ENCODE results near the gene TRIM24.

TRIM24 gene

DNA sequence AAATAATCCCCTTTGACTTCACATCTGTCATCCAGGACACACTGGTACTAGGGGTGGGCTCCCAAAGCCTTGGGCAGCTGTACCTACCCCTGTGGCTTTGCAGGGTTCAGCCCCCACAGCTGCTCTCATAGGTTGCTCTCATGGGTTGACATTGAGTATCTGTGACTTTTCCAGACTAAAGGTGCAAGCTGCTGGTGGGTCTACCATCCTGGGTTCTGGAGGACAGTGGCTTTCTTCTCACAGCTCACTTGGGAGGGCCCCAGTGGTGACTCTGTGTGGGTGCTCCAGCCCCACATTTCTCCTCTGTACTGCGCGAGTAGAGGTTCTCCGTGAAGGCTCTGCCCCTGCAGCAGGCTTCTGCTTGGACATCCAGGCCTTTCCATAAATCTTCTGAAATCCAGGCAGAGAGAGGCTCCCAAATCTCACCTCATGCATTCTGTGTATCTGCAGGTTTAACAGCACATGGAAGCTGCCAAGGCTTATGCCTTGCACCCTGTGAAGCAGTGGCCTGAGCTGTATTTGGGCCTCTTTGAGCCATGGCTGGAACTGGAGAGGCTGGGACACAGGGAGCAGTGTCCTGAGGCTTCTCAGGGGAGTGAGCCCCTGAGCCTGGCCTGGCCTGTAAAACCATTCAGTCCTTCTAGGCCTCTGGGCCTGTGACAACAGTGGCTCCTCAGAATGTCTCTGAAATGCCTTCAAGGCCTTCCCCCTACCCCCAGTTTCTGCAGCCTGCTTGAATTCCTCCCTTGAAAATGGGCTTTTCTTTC is 52.2 kb downstream of the TRIM24 start:
- Mint-ChIP-seq H3K4me1 (no peaks in the 10 kb centered on the region), H3K9me3 (peaks cover 16% of the 10 kb centered on the region), H3K36me3 (ENCODE audit: low read depth) (peaks cover 90% of the 10 kb centered on the region), H3K27ac (no peak overlapping the region), H3K27me3 (ENCODE audit: low read depth) (no peaks in the 10 kb centered on the region), H3K4me3 (no peak overlapping the region)
- TF ChIP-seq, protein P1, sequence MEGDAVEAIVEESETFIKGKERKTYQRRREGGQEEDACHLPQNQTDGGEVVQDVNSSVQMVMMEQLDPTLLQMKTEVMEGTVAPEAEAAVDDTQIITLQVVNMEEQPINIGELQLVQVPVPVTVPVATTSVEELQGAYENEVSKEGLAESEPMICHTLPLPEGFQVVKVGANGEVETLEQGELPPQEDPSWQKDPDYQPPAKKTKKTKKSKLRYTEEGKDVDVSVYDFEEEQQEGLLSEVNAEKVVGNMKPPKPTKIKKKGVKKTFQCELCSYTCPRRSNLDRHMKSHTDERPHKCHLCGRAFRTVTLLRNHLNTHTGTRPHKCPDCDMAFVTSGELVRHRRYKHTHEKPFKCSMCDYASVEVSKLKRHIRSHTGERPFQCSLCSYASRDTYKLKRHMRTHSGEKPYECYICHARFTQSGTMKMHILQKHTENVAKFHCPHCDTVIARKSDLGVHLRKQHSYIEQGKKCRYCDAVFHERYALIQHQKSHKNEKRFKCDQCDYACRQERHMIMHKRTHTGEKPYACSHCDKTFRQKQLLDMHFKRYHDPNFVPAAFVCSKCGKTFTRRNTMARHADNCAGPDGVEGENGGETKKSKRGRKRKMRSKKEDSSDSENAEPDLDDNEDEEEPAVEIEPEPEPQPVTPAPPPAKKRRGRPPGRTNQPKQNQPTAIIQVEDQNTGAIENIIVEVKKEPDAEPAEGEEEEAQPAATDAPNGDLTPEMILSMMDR (IDR thresholded peaks at IDR 0.05; ENCODE audit: unreplicated experiment in 3 of 3), result no peak

DNA sequence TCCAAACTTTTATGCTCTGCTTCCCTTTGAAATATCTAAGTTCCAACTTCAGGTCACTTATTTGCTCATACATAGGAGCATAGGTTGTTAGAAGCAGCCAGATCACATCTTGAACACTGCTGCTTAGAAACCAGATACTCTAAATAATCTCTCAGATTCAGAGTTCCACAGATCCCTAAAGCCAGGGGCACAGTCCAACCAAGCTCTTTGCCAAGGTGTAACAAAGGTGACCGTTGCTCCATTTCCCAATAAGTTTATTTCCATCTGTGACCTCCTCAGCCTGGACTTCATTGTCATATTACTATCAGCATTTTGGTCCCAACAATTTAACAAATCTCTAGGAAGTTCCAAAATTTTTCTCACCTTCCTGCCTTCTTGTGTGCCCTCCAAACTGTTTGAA is 52.8 kb downstream of the TRIM24 start:
- Mint-ChIP-seq H3K27me3 (ENCODE audit: low read depth) (no peaks in the 10 kb centered on the region), H3K4me3 (no peak overlapping the region), H3K9me3 (peaks cover 16% of the 10 kb centered on the region), H3K27ac (no peak overlapping the region), H3K36me3 (ENCODE audit: low read depth) (peaks cover 95% of the 10 kb centered on the region), H3K4me1 (no peaks in the 10 kb centered on the region)
- TF ChIP-seq, protein P1 (IDR thresholded peaks at IDR 0.05; ENCODE audit: unreplicated experiment in 3 of 3), result no peak

DNA sequence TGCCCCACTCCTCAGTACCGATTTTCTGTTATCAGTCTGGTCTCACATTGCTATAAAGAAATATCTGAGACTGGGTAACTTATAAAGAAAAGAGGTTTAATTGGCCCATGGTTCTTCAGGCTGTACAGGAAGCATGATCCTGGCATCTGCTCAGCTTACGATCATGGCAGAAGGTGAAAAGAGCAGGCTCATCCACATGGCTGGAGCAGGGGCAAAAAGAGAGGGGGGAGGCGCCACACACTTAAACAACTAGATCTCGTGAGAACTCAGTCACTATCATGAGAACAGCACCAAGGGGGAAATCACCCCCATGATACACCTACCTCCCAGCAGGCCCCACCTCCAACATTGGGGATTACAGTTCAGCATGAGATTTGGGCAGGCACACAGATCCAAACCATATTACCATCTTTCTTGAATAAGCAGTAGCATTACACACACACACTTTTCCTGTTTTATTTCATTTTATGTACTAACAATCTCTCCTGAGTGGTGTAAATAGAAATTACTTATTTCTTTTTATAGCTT is 53.3 kb downstream of the TRIM24 start:
- H3K4me3 Mint-ChIP-seq, result no peak overlapping the region
- TF ChIP-seq, protein P1 (IDR thresholded peaks at IDR 0.05; ENCODE audit: unreplicated experiment in 3 of 3), result no peak
- H3K9me3 Mint-ChIP-seq, result peaks cover 16% of the 10 kb centered on the region
- H3K36me3 Mint-ChIP-seq (ENCODE audit: low read depth), result peaks cover 91% of the 10 kb centered on the region
- no peaks in the 10 kb centered on the region for H3K27me3 Mint-ChIP-seq (ENCODE audit: low read depth)
- no peak overlapping the region for H3K27ac Mint-ChIP-seq
- no peaks in the 10 kb centered on the region for H3K4me1 Mint-ChIP-seq

DNA sequence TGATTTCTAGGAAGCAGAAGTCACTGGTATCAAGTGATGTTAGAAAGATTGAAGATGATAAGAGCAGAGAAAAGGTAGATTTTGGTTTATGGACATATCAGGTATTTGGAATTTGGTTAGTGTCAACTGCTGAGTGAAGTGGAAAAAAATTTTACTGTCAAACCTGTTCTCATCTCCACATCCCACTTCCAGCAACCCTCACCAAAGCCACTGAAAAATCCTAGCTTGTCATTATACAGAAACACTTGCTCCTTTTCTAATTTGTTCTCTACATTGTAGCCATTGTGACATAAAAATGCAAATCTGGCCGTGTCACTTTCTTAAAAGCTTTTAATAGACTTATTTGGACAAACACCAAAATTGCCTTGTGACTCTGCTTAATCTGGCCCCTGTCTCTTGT is 54.0 kb downstream of the TRIM24 start:
- Mint-ChIP-seq H3K36me3 (ENCODE audit: low read depth) (peaks cover 93% of the 10 kb centered on the region), H3K4me3 (no peak overlapping the region), H3K27ac (no peak overlapping the region), H3K4me1 (no peaks in the 10 kb centered on the region), H3K27me3 (ENCODE audit: low read depth) (no peaks in the 10 kb centered on the region), H3K9me3 (peaks cover 16% of the 10 kb centered on the region)
- TF ChIP-seq, protein P1 (IDR thresholded peaks at IDR 0.05; ENCODE audit: unreplicated experiment in 3 of 3), result no peak

DNA sequence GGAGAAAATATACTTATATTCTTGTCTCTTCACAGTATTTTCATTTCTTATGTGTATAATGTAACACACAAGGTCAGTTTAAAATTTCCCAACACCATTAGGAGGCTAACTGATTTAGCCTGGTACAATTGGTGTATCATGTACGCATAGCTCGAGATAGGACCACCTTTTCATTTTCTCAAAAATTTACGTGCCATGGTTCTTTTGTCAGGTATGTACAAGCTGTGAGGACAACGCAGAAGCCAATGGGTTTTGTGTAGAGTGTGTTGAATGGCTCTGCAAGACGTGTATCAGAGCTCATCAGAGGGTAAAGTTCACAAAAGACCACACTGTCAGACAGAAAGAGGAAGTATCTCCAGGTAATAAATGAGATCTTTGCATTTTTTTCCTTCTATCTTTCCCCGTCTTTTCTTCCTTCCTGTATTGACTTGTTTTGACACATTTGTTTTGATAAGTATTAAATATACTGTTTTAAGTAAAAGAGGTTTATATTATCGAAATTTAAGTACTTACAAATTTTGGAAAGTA is 55.0 kb downstream of the TRIM24 start:
- H3K4me3 Mint-ChIP-seq, result no peak overlapping the region
- no peaks in the 10 kb centered on the region for H3K4me1 Mint-ChIP-seq
- TF ChIP-seq, protein P1 (IDR thresholded peaks at IDR 0.05; ENCODE audit: unreplicated experiment in 3 of 3), result no peak
- H3K36me3 Mint-ChIP-seq (ENCODE audit: low read depth), result peaks cover 97% of the 10 kb centered on the region
- H3K9me3 Mint-ChIP-seq, result peaks cover 13% of the 10 kb centered on the region
- no peaks in the 10 kb centered on the region for H3K27me3 Mint-ChIP-seq (ENCODE audit: low read depth)
- H3K27ac Mint-ChIP-seq, result no peak overlapping the region

Measured in nephron (organoid).